G401 (cell line): Measurements from ENCODE around the gene PHC3. TPM values are rescaled to one million over a fixed set of nuclear protein-coding genes. Genes with fewer than 3 reads are reported as not detected.

Source experiments
- DNase-seq: peaks from one replicate; pipeline ENCODE4 v3.0.0-alpha.2; 2015; ENCODE audit warnings: low spot score
- in situ Hi-C: cut with HindIII; loops from 2 replicates; pipeline ENCODE4 v1.10.0; 2016; ENCODE audit warnings: low sequenced_read_pairs, mixed read lengths
- total RNA-seq: library from RNA; depleted of rRNA; stranded (reverse); fragments of >200 nt; shearing (Covaris generic); gene quantifications from 2 replicates; pipeline ENCODE4 v1.2.3, GENCODE V29; 2014; rRNA removed

PHC3 gene
- total RNA-seq, 1 experiment from 2014 or later = 6.5 TPM

DNA sequence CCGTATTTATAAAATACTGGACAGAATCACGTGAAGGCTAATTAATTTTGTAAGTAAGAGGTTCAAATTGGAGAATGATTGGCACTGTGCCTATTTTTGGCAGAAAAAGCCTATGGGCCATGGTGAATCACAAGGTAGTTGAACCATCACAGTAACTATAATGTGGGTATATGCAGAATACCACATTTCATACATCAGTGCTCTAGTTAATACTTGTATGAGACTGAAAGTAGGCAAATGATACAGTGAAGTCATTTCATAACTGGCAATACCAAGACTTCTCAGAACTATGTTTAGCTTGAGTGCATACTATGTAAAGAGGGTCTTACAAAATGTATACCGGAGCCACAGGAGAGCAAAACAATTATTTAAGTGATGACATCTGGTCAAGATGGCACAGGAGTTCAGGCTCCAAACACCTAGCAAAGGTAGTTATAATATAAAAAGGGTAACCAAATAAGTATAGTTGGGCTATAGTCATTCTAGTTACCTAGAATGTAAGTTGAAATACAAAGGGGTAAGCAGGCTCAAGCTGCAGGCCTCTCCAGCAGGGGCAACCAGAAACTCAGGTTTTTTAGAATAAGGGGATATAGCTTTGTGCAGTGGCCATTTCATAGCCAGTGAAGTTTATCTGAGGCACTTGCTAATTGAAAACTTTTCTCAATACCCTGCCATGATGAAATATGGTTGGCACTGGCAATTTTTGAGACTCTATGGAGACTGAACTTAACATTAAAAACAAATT is 124.7 kb downstream of the PHC3 start:
- in situ Hi-C loops = no loop called here
- DNase-seq = no peak

DNA sequence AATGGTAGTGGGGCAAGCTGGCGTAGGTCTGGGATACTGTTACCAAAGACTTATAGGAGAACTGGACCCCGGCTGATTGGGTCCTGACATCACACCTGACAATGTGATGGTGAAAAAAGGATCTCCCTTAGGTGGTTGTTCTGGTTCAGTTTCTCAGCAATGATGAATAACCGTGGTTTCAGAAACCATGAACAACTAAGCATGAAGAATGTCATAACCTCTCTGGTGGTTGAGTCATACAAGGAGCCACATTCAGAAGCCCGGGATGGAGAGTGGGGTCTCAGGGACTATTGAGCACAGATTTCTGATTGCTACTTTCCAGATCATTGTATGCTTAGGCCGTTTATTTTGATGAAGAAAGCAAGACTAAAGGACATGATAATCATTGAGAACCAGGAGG is 126.3 kb downstream of the PHC3 start:
- in situ Hi-C loops = no loop called here
- no peak for DNase-seq

DNA sequence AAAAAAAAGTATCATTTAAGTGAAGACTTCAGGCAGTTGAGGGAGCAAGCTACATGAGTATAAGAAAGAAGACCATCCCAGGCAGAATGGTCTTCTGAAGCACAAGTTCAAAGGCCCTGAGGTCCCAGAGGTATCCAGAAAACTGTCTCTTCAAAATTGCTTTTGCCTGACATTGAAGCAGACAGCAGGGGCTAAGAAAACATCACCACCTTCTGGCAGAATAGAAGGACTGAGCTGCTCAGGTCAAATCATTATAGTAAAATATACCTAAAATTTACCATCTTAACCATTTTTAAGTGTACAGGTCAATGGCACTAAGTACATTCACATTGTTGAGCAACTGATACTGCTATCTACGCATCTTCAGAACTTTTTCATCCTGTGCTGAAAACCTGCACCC is 127.3 kb downstream of the PHC3 start:
- no peak for DNase-seq
- in situ Hi-C loops = no loop called here

DNA sequence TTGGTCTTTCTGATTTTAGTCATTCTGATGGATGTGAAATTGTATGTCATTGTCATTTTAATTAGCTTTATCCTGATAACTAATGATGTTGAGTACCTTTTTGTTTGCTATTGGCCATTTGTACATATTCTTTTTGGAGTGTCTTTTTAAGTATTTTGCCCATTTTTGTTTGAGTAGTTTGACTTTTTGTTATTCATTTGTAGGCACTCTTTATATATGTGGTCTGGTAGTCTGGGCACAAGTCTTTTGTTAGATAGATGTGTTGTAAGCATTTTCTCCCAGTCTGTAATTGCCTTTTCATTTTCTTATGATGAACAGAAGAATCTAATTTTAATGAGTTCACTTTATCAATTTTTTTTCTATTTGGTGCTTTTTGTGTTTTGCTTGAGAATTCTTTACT is 129.1 kb downstream of the PHC3 start:
- in situ Hi-C loops = no loop called here
- no peak for DNase-seq

GRCh38 chr3:170050753-170051152 is 130.8 kb downstream of the PHC3 start:
- in situ Hi-C loops = no loop called here
- no peak for DNase-seq

DNA sequence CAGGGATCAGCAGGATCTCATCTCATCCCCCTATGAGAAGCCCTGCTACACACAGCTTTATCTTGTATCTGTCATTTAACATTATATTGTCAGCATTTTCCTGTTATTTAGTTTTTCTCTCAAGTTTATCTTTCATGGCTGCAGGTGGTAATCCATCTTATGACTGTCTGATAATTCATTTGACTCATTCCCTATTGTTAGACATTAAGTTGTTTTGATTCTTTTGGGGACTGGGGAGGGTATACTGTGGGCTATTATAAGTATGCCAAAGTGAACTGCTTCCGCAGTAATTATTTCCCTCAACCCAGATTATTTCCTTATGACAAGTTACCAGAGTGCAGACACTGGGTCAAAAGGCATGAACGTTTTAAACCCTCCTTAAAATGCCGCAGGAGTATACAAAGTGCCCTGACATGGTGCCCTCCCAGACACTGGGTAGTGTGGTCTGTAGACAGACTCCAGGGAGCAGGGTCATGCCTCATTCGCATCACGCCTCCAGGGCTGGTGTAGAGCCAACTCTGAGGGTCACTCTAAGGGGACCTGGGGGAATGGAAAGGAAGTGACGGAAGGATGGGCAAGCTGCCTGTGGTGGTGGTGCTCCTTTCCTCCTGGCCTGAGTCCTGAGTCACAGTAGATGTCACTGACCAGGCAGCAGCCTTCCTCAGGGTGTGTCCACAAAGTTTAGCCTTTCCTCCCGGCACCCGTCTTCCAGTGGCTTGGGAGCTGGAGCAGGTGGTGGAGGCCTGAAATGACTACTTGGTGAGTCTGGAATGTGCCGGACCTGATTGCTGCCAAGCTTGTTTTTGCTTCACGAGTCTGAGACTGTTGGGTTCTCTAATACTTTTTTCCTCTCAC is 132.2 kb downstream of the PHC3 start:
- no peak for DNase-seq
- in situ Hi-C loops = no loop called here

DNA sequence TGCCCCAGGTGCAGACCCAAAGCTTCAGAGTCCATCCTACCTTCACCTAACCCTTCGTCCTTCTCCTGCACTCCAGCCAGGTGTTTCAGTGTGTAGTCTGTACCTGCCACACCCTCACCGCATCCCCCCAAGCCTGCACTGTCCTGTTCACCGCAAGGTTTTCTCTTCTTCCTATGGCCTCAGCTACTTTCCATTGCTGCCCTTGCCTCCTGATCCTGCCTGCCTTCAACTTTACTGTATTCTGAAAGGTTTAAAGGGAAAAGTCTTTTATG is 134.5 kb downstream of the PHC3 start:
- no peak for DNase-seq
- in situ Hi-C loops = no loop called here

DNA sequence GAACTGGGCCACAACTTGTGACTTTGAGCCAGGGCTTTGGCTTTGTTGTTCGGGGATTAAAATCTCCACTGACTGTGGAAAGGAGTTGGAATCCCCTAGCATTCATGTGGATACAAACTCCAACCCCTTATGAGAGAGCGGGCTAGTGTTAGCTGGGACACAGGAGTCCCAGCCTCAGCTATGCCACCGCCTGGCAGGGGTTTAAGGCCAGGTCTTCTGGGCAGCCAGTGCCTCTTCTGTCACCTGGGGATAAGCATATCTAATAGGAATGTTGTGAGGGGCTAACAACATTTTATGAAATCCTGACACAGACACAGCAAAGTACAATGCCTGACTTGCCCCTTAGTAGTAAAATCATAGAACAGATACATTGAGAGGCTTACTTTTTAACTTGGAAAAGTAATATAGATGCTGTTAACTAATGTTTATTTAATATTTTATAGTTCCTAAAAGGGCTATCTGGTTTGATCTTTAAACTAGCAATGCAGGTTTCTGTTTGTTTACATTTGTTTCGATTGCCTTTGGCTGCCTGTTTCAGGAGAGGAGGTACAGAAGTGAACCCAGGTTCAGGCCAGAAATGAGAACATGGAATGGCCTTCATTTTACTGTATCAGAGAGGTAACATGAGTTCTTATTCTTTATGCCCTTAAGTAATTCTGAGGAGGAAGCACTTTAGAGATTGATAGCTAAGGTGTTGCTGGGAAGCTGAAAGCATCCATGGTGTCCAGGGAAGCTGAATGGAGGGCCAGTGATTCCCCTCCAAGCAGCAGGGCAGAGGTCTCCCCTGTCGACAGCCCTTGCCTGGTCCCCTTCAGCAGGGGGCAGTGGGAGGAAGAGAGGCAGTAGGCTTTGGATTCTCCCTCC is 135.0 kb downstream of the PHC3 start:
- DNase-seq = no peak
- in situ Hi-C loops = no loop called here

- in situ Hi-C loops = no loop called here
Measured at GRCh38 chr3:170044795-170045244, 136.7 kb downstream of the PHC3 start.

GRCh38 chr3:170044271-170044670 is 137.3 kb downstream of the PHC3 start:
- no peak for DNase-seq
- in situ Hi-C loops = no loop called here

More at GRCh38 chr3:170044795-170045244, 136.7 kb downstream of the PHC3 start:
- no peak for DNase-seq

DNA sequence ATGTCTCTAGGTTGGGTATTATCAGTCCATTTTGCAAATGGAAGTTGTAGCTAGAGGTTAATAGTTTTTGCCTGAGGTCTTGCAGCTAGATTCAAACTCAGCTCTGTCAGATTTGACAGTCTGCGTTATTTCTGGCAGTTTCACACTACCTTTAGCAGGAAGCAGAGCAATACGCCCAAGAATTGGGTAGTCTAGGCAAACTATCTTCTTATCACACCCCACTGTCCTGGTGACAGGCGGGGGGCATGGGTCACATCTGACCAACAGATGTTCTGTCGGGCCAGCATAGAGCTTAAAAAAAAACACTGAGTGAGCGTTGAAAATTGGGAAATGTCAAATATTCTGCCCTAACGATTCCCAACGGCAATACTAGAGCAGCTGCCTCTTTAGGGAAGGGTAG is 138.0 kb downstream of the PHC3 start:
- in situ Hi-C loops = no loop called here
- no peak for DNase-seq

DNA sequence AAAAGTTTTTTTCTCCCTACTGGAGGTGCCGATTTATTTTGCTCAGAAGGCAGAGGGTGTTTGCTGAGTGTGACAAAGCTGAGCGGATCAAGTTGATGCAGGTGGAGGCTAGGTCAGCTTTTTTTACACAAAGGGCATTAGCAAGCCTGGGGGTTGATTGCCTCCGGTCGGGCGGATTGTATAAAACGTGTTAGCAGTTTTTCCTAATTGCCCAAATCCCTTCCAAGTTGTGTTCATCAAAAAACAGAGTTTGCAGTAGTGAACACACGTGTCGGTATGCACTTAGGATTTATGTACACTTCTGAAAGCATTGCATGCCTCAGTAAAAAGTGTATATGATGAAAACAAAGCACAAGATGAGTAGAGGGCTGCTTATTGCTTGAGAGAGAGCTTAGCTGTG is 141.1 kb downstream of the PHC3 start:
- DNase-seq = no peak
- in situ Hi-C loops = no loop called here

DNA sequence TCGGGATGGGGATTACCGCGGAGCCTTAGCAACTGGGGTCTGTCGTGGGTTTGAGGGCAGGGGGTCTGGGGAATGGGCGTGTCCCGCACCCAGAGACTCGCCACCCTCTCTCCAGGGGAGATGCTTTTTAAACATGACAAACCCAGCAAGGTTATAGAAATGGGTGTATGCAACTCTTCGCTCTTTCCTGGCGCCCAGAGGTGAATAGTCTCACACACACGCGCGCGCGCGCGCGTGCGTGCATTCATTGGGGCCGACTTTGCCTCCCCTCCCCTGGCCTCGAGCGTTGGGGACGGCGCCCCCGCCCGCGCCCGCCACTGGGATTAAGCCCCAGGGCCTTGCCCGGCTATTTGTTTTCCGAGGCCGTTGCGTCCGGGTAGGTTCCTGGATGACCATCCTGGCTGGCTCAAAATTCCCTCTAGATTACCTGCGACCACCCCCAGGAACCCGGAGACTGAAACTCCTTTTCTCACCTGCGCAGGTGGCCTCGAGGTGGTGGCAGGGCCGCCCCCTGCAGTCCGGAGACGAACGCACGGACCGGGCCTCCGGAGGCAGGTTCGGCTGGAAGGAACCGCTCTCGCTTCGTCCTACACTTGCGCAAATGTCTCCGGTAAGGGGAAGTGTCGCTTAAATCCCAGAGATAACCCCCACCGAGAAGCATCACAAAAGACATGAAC is 143.0 kb downstream of the PHC3 start:
- in situ Hi-C loops = no loop called here

More for the DNA sequence above, 143.0 kb downstream of the PHC3 start:
- DNase-seq = no peak

Other genes starting within 250 kb of the PHC3 start
- gene SEC62, start 214.9 kb downstream of the PHC3 start, total RNA-seq = 9.5 and 16.4 TPM in 2 replicates
- gene GPR160, start 143.7 kb downstream of the PHC3 start, total RNA-seq = 4.2 and 8.9 TPM in 2 replicates
- gene PRKCI, start 40.7 kb upstream of the PHC3 start, total RNA-seq = 68.9 and 75.5 TPM in 2 replicates
- 58.7 and 60.1 TPM in 2 replicates for gene SKIL, start 176.0 kb upstream of the PHC3 start, total RNA-seq
- 3.3 and 4.2 TPM in 2 replicates for gene CLDN11, start 237.1 kb upstream of the PHC3 start, total RNA-seq